Fibroblast of lung (primary cell): ENCODE data around the gene AMMECR1.

Source experiments
- CTCF ChIP-seq, 2 donors: IDR thresholded peaks in 1 of 2; conservative IDR thresholded peaks in 1 of 2; 1 replicate in 1 of 2; 2 replicates in 1 of 2; pipeline ENCODE4 v1.5.1; 2011 to 2012; ENCODE audit warnings: low read length in 2 of 2, control low read depth in 1 of 2, inconsistent platforms in 1 of 2, low read depth in 1 of 2, mild to moderate bottlenecking in 1 of 2
- EZH2 ChIP-seq: IDR thresholded peaks from 2 replicates; pipeline ENCODE4 v1.5.1; 2012; ENCODE audit warnings: low read length, control low read depth, mild to moderate bottlenecking; ENCODE audit errors: missing control alignments

- TF ChIP-seq EZH2 (no peak), CTCF (conservative IDR thresholded peaks at IDR 0.05 in 1 of 2, IDR thresholded peaks at IDR 0.05 in 1 of 2; ENCODE audit: low read depth in 1 of 2, low read length in 2 of 2) (no peak)
Observed at GRCh38 chrX:110215411-110215810, 102.5 kb downstream of the AMMECR1 start.
